MCF 10A (cell line): ENCODE data around the gene PXK. TPM values are rescaled to one million over a fixed set of nuclear protein-coding genes. Genes with fewer than 3 reads are reported as not detected.

Source experiments
- BruUV-seq: library from RNA; stranded (reverse); fragments of 400-500 nt; replicated peaks from 2 replicates; lab custom pipeline; 2021; lab: Mats Ljungman, UMichigan
- CTCF ChIA-PET: fragments of 300-600 bp; sonication (Branson Sonifier 250); formaldehyde crosslinking; extraction: SDS; loops from one replicate; lab custom pipeline; 2021; ENCODE audit warnings: antibody characterized with exemption, inconsistent platforms; lab: Yijun Ruan, JAX
- POLR2A ChIA-PET: fragments of 300-600, 350-650 bp; sonication (Branson Sonifier 250); formaldehyde crosslinking; extraction: SDS; loops from one replicate; lab custom pipeline; 2020; ENCODE audit warnings: antibody characterized with exemption, inconsistent platforms; lab: Yijun Ruan, JAX
- DNase-seq: peaks from one replicate; pipeline ENCODE4 v3.0.0-alpha.2; 2018; ENCODE audit not compliant: unreplicated experiment
- H3K27ac Mint-ChIP-seq: one replicate; pipeline ENCODE4 v1.8.0; 2022; ENCODE audit warnings: mild to moderate bottlenecking, low read depth, mixed read lengths; ENCODE audit not compliant: unreplicated experiment
- H3K27me3 Mint-ChIP-seq: one replicate; pipeline ENCODE4 v1.8.0; 2022; ENCODE audit warnings: mixed read lengths; ENCODE audit not compliant: insufficient read depth, unreplicated experiment
- H3K36me3 Mint-ChIP-seq: one replicate; pipeline ENCODE4 v1.8.0; 2022; ENCODE audit warnings: mild to moderate bottlenecking, moderate library complexity, mixed read lengths; ENCODE audit not compliant: insufficient read depth, unreplicated experiment
- H3K4me1 Mint-ChIP-seq: one replicate; pipeline ENCODE4 v1.8.0; 2022; ENCODE audit warnings: mixed read lengths; ENCODE audit not compliant: insufficient read depth, unreplicated experiment
- H3K4me3 Mint-ChIP-seq: one replicate; pipeline ENCODE4 v1.8.0; 2022; ENCODE audit warnings: mild to moderate bottlenecking, moderate library complexity, mixed read lengths; ENCODE audit not compliant: unreplicated experiment
- H3K9me3 Mint-ChIP-seq: one replicate; pipeline ENCODE4 v1.8.0; 2022; ENCODE audit warnings: mixed read lengths; ENCODE audit not compliant: unreplicated experiment
- intact Hi-C: fragments of 100-400 bp; cut with micrococcal nuclease; formaldehyde crosslinking; loops from 2 replicates; pipeline ENCODE4 v1.14.1; 2022
- total RNA-seq: library from RNA; stranded (reverse); gene quantifications from 2 replicates; pipeline ENCODE4 v1.2.3, GENCODE V29; 2022
- TF ChIP-seq, protein P1 (sequence below): fragments of 200-600 bp; IDR thresholded peaks from one replicate; pipeline ENCODE4 v1.8.0; 2022; ENCODE audit warnings: antibody characterized with exemption, mild to moderate bottlenecking; ENCODE audit not compliant: unreplicated experiment

The PXK gene
- total RNA-seq, 1 experiment from 2014 or later = 62.2 TPM

DNA sequence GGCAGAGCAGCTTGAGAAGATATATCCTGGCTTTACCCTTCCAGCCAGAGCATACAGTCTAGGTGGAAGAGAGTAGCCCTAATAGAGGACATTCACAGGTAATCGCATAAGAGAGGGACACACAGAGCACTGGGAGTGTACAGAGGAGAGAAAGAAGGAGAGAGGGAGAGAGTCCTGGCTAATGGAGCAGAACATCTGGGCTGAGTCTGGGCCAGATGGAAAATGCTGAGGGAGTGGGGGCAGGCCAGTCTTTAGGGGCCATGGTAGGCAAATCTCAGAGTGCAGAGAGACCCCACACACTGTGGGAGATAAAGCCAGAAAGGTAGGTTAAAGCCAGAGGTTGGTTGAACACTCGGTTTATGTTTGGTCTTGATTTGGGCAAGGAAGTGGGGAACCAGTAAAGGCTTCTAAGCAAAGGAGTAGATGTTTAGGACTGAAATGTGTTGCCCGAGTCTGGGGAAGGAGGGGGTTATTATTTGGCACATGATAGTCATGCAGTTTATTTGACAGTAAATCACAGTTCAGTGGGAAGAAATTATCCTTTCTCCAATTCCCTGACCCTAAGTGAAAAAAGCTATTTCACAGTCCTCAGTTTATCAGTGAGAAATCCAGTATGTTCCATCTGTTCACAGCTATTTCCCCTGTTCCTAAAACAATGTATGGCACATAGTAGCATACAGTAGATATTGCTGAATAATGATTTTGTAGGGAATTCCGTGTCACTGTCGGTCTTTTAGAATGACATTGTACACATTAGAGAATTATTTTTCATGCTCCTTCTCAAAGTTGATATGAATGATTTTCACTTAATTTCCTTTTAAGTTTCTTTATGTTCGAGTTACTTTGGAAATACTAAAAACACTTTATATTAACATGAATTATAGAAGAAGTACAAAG, 55.2 kb downstream of the PXK start:
- intact Hi-C loops = no loop called here
- POLR2A ChIA-PET = interaction anchor here (0.6 to 1.1 kb wide), 3 partner anchors 27 to 170 kb away, joined by 3 to 5 read pairs (median 3); no protein-coding TSS in a partner anchor
- TF ChIP-seq, protein P1, sequence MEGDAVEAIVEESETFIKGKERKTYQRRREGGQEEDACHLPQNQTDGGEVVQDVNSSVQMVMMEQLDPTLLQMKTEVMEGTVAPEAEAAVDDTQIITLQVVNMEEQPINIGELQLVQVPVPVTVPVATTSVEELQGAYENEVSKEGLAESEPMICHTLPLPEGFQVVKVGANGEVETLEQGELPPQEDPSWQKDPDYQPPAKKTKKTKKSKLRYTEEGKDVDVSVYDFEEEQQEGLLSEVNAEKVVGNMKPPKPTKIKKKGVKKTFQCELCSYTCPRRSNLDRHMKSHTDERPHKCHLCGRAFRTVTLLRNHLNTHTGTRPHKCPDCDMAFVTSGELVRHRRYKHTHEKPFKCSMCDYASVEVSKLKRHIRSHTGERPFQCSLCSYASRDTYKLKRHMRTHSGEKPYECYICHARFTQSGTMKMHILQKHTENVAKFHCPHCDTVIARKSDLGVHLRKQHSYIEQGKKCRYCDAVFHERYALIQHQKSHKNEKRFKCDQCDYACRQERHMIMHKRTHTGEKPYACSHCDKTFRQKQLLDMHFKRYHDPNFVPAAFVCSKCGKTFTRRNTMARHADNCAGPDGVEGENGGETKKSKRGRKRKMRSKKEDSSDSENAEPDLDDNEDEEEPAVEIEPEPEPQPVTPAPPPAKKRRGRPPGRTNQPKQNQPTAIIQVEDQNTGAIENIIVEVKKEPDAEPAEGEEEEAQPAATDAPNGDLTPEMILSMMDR = no peak
- Mint-ChIP-seq H3K27ac (no peak overlapping the region), H3K4me1 (peaks cover 25% of the 10 kb centered on the region), H3K36me3 (peaks cover 51% of the 10 kb centered on the region), H3K9me3 (no peaks in the 10 kb centered on the region), H3K27me3 (no peaks in the 10 kb centered on the region), H3K4me3 (no peak overlapping the region)
- CTCF ChIA-PET = no interaction called here
- DNase-seq = no peak
- no TSS peak for BruUV-seq

DNA sequence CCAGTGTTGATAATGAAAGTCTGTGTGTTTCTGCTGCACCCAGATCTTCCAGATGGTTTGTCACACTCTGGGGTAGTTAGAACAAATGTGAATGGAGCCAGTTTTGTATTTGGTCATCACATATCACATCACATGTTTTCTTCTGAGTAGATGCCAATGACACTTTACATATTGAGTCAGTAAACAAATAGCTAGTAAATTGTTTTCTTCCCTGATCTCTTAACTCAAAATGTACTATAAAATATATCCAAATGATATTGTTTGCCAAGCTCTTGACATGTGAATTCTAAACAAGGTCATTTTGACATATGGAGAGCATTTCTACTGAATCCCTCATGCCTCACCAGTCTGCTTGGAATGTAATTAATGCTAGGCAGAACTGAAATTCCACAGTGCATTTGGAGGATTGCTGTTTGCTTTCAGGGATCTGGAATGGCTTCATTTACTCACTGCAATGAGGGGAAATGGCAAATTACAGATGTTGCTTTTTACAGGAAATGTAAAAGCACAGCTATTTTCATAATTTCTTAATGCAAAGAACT, 55.9 kb downstream of the PXK start:
- POLR2A ChIA-PET = interaction anchor here (0.7 to 0.8 kb wide), 3 partner anchors 14 to 28 kb away, joined by 3 to 5 read pairs (median 3); no protein-coding TSS in a partner anchor
- Mint-ChIP-seq H3K27ac (no peak overlapping the region), H3K9me3 (no peaks in the 10 kb centered on the region), H3K4me1 (peaks cover 19% of the 10 kb centered on the region), H3K36me3 (peaks cover 45% of the 10 kb centered on the region), H3K4me3 (no peak overlapping the region), H3K27me3 (no peaks in the 10 kb centered on the region)
- intact Hi-C loops = no loop called here
- TF ChIP-seq, protein P1 = no peak
- DNase-seq = no peak
- no TSS peak for BruUV-seq
- CTCF ChIA-PET = interaction anchor here (0.6 to 0.9 kb wide), 3 partner anchors 16 to 68 kb away, joined by 3 to 5 read pairs (median 3); no protein-coding TSS in a partner anchor

DNA sequence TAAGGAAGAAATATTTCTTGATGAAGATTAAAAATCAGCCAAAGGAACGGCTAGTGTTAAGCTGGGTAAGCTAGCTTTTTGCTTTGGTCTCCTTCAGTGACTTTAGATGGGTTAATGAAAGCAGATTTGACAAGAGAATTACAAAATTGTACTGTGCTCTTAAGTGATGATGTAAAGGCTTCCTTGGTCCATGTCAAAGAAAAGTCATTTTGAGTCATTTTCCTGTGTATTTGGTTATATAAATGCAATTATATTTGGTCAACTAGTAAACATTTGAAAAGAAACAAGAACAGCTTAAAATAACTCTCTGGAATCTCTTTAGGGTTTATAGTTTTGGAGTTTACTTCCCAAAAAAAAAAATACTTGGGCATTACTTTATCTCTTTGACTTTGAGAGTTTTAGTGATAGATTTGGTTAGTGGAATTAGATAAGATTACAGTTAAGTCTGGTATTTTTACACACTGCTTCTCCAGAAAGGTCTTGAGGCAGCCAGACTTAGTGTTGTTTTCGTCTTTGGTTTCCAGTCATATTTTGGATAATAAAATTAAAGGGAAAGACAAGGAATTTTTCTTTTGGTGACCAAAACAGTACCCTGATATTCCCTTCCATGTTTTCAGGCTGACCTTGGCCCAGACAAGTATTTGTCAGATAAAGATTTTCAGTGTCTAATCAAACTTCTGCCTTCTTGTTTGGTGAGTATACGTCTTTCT, 58.6 kb downstream of the PXK start:
- ChIA-PET POLR2A (interaction anchor here (1.0 kb wide), 1 partner anchor 10 kb away, joined by 3 read pairs; no protein-coding TSS in a partner anchor), CTCF (interaction anchor here (0.8 kb wide), 1 partner anchor 24 kb away, joined by 3 read pairs; no protein-coding TSS in a partner anchor)
- TF ChIP-seq, protein P1 = no peak
- Mint-ChIP-seq H3K4me1 (peaks cover 6% of the 10 kb centered on the region), H3K27me3 (no peaks in the 10 kb centered on the region), H3K9me3 (no peaks in the 10 kb centered on the region), H3K36me3 (peaks cover 63% of the 10 kb centered on the region), H3K27ac (no peak overlapping the region), H3K4me3 (no peak overlapping the region)
- intact Hi-C loops = no loop called here
- no peak for DNase-seq
- BruUV-seq = no TSS peak
